ENCODE results near the gene SMLR1. TPM values are rescaled to one million over a fixed set of nuclear protein-coding genes. Genes with fewer than 3 reads are reported as not detected.

The SMLR1 gene
- total RNA-seq, 1 experiment from 2014 or later, result not detected

GRCh38 chr6:130783416-130784107 is 43.6 kb upstream of the SMLR1 start:
- intact Hi-C loops (cut with micrococcal nuclease), result no loop called here

GRCh38 chr6:130787726-130788500 is 39.3 kb upstream of the SMLR1 start:
- H3K79me2 ChIP-seq (ENCODE audit: low read length), result no peaks in the 10 kb centered on the region
- H3K9ac ChIP-seq (ENCODE audit: low read length), result no peak overlapping the region
- TF ChIP-seq EZH2 (IDR thresholded peaks at IDR 0.05; ENCODE audit: low read length, unreplicated experiment) (no peak), CTCF (conservative IDR thresholded peaks at IDR 0.05; ENCODE audit: low read depth, low read length) (no peak), EZH2phosphoT487 (IDR thresholded peaks at IDR 0.05; ENCODE audit: borderline replicate concordance, low read length) (no peak)
- ChIA-PET CTCF (no interaction called here), POLR2A (ENCODE audit: unreplicated experiment) (no interaction called here)
- ATAC-seq (no peak), DNase-seq (no peak)
- no peak overlapping the region for H3K4me2 ChIP-seq (ENCODE audit: low read length)
- no peaks in the 10 kb centered on the region for H3F3A ChIP-seq (ENCODE audit: low read length, unreplicated experiment)
- no peaks in the 10 kb centered on the region for H3K4me1 ChIP-seq (ENCODE audit: insufficient read depth, low read length)
- intact Hi-C loops (cut with micrococcal nuclease), result no loop called here
- no TSS peak for BruUV-seq (replicated peaks)
- no peaks in the 10 kb centered on the region for H3K36me3 ChIP-seq (ENCODE audit: low read depth, low read length)
- H3K9me3 ChIP-seq (ENCODE audit: low read length), result no peaks in the 10 kb centered on the region
- no peak overlapping the region for H2AFZ ChIP-seq (ENCODE audit: low read length)
- no peaks in the 10 kb centered on the region for H3K9me2 ChIP-seq (replicated peaks; ENCODE audit: low read length)
- H3K4me3 ChIP-seq (ENCODE audit: low read length), result no peak overlapping the region
- H3K27me3 ChIP-seq (ENCODE audit: low read length), result no peaks in the 10 kb centered on the region
- no peaks in the 10 kb centered on the region for H4K20me1 ChIP-seq (ENCODE audit: low read length)
- no peak overlapping the region for H3K27ac ChIP-seq (ENCODE audit: low read length)

More at GRCh38 chr6:130783416-130784107, 43.6 kb upstream of the SMLR1 start:
- Histone ChIP-seq H3K9me2 (replicated peaks; ENCODE audit: low read length) (no peaks in the 10 kb centered on the region), H3K4me1 (ENCODE audit: insufficient read depth, low read length) (no peaks in the 10 kb centered on the region), H3K36me3 (ENCODE audit: low read depth, low read length) (no peaks in the 10 kb centered on the region), H2AFZ (ENCODE audit: low read length) (no peak overlapping the region), H3K79me2 (ENCODE audit: low read length) (no peaks in the 10 kb centered on the region), H3F3A (ENCODE audit: low read length, unreplicated experiment) (no peaks in the 10 kb centered on the region), H3K9me3 (ENCODE audit: low read length) (no peaks in the 10 kb centered on the region), H3K27ac (ENCODE audit: low read length) (no peak overlapping the region), H3K4me3 (ENCODE audit: low read length) (no peak overlapping the region), H3K27me3 (ENCODE audit: low read length) (no peaks in the 10 kb centered on the region), H3K4me2 (ENCODE audit: low read length) (no peak overlapping the region), H3K9ac (ENCODE audit: low read length) (no peak overlapping the region), H4K20me1 (ENCODE audit: low read length) (no peaks in the 10 kb centered on the region)
- ChIA-PET CTCF (no interaction called here), POLR2A (ENCODE audit: unreplicated experiment) (no interaction called here)
- TF ChIP-seq CTCF (conservative IDR thresholded peaks at IDR 0.05; ENCODE audit: low read depth, low read length) (no peak), EZH2 (IDR thresholded peaks at IDR 0.05; ENCODE audit: low read length, unreplicated experiment) (no peak), EZH2phosphoT487 (IDR thresholded peaks at IDR 0.05; ENCODE audit: borderline replicate concordance, low read length) (no peak)
- ATAC-seq (no peak), DNase-seq (no peak)
- no TSS peak for BruUV-seq (replicated peaks)

- ChIA-PET POLR2A (ENCODE audit: unreplicated experiment) (no interaction called here), CTCF (no interaction called here)
- BruUV-seq (replicated peaks), result no TSS peak
- Histone ChIP-seq H3K9me3 (ENCODE audit: low read length) (no peaks in the 10 kb centered on the region), H3K4me2 (ENCODE audit: low read length) (no peak overlapping the region), H3K79me2 (ENCODE audit: low read length) (no peaks in the 10 kb centered on the region), H3K27ac (ENCODE audit: low read length) (no peak overlapping the region), H2AFZ (ENCODE audit: low read length) (no peak overlapping the region), H3K27me3 (ENCODE audit: low read length) (no peaks in the 10 kb centered on the region), H3K36me3 (ENCODE audit: low read depth, low read length) (no peaks in the 10 kb centered on the region), H3F3A (ENCODE audit: low read length, unreplicated experiment) (no peaks in the 10 kb centered on the region), H3K9ac (ENCODE audit: low read length) (no peak overlapping the region), H3K4me1 (ENCODE audit: insufficient read depth, low read length) (no peaks in the 10 kb centered on the region), H3K4me3 (ENCODE audit: low read length) (no peak overlapping the region), H3K9me2 (replicated peaks; ENCODE audit: low read length) (no peaks in the 10 kb centered on the region), H4K20me1 (ENCODE audit: low read length) (no peaks in the 10 kb centered on the region)
- DNase-seq (no peak), ATAC-seq (no peak)
- TF ChIP-seq CTCF (conservative IDR thresholded peaks at IDR 0.05; ENCODE audit: low read depth, low read length) (no peak), EZH2phosphoT487 (IDR thresholded peaks at IDR 0.05; ENCODE audit: borderline replicate concordance, low read length) (no peak), EZH2 (IDR thresholded peaks at IDR 0.05; ENCODE audit: low read length, unreplicated experiment) (no peak)
- intact Hi-C loops (cut with micrococcal nuclease), result no loop called here
These were observed 38.3 kb upstream of the SMLR1 start for GRCh38 chr6:130788954-130789353.

All from PC-3 (cell line).